SU-DHL-6 (cell line): ENCODE data around the gene OTUD5.

Experiments used
- CTCF ChIP-seq: fragments of 200-600 bp; sonication (generic); IDR thresholded peaks from one replicate; pipeline ENCODE4 v1.5.1; 2017; ENCODE audit warnings: antibody characterized with exemption, mild to moderate bottlenecking, low read length, moderate library complexity; ENCODE audit not compliant: insufficient read depth, poor library complexity, severe bottlenecking
- EZH2phosphoT487 ChIP-seq: fragments of 200-600 bp; sonication (generic), shearing (Covaris generic); conservative IDR thresholded peaks from 2 replicates; pipeline ENCODE4 v1.6.1; 2018; ENCODE audit warnings: mild to moderate bottlenecking, antibody characterized with exemption, low read length, moderate library complexity, mixed read lengths

GRCh38 chrX:48913605-48914366 is 43.6 kb downstream of the OTUD5 start:
- no peak for TF ChIP-seq CTCF
- no peak for TF ChIP-seq EZH2phosphoT487
